Mucosa of descending colon (tissue), 3 donors: ENCODE data around the gene MANSC1. TPM values are rescaled to one million over a fixed set of nuclear protein-coding genes. Genes with fewer than 3 reads are reported as not detected.
"Not testable (repeated sequence)": the region's sequence is repeated elsewhere in the genome, so short reads cannot be mapped to it uniquely, and the experiment has no call there.

Experiments
- ATAC-seq: fragments of 200-7000 bp; cut with Tn5 transposase; one replicate; pipeline ENCODE4 v1.9.1; 2020; ENCODE audit warnings: mild to moderate bottlenecking, moderate library complexity
- DNase-seq, 3 donors: peaks; one replicate each; pipeline ENCODE4 v3.0.0-alpha.2; 2020
- H3K36me3 ChIP-seq: fragments of 200-600 bp; one replicate; pipeline ENCODE4 v1.8.0; 2021; ENCODE audit warnings: low read depth, mild to moderate bottlenecking
- H3K4me1 ChIP-seq: fragments of 200-600 bp; one replicate; pipeline ENCODE4 v1.8.0; 2021; ENCODE audit warnings: low read depth, mild to moderate bottlenecking
- H3K4me3 ChIP-seq: fragments of 200-600 bp; one replicate; pipeline ENCODE4 v1.8.0; 2021; ENCODE audit warnings: mild to moderate bottlenecking
- H3K9me3 ChIP-seq: fragments of 200-600 bp; one replicate; pipeline ENCODE4 v1.8.0; 2021; ENCODE audit warnings: mild to moderate bottlenecking
- CTCF ChIP-seq: fragments of 200-600 bp; IDR thresholded peaks from one replicate; pipeline ENCODE4 v1.8.0; 2022; ENCODE audit warnings: antibody characterized with exemption, mild to moderate bottlenecking
- intact Hi-C, 2 donors: fragments of 100-400 bp; cut with DNase I in 1 of 2; cut with micrococcal nuclease in 1 of 2; formaldehyde crosslinking; loops; one replicate each; pipeline versions ENCODE4 v1.11.0 to v1.11.1; 2022; cut with DNase I, micrococcal nuclease
- total RNA-seq, 3 donors: library from RNA; stranded (reverse); fragmentation: NEBNext Ultra II Directional in 2 of 3; extraction: Animal tissue kit (Norgen Biotek cat#: 25700) in 2 of 3; gene quantifications; one replicate each; pipeline versions ENCODE4 v1.2.1 to v1.2.4, GENCODE V29; 2021 to 2023
- donor health status: DM: no; HTN: no; CAD: no; lungs with moderate emphysema.
- donor health status: DM: no; HTN: no; CAD: no.
- donor health status: DM: no; HTN: yes; CAD: no.

MANSC1 gene
- total RNA-seq, 3 donors from 2014 or later: 34.3 to 59.1 (median 46.5) TPM

- no peak for ATAC-seq
- TF ChIP-seq CTCF: no peak
- intact Hi-C loops: no loop called here
- Histone ChIP-seq H3K36me3 (no peaks in the 10 kb centered on the region), H3K4me3 (no peak overlapping the region), H3K4me1 (peaks cover 5% of the 10 kb centered on the region), H3K9me3 (no peaks in the 10 kb centered on the region)
- no peak for DNase-seq
Observed at GRCh38 chr12:12353807-12354206, 3.8 kb upstream of the MANSC1 start.

GRCh38 chr12:12353276-12353675 lies 3.2 kb upstream of the MANSC1 start:
- intact Hi-C loops: no loop called here
- Histone ChIP-seq H3K9me3 (no peaks in the 10 kb centered on the region), H3K4me1 (no peaks in the 10 kb centered on the region), H3K4me3 (no peak overlapping the region), H3K36me3 (no peaks in the 10 kb centered on the region)
- TF ChIP-seq CTCF: no peak
- DNase-seq: no peak
- ATAC-seq: no peak

GRCh38 chr12:12351468-12352185 lies 1.6 kb upstream of the MANSC1 start:
- H3K9me3 ChIP-seq, ATAC-seq, H3K4me3 ChIP-seq, H3K36me3 ChIP-seq, H3K4me1 ChIP-seq, intact Hi-C loops, DNase-seq: not testable (repeated sequence)

GRCh38 chr12:12350868-12351463 lies 924 bp upstream of the MANSC1 start:
- DNase-seq: peak in 1 of 3 donors; percentile 42
- Histone ChIP-seq H3K9me3 (no peaks in the 10 kb centered on the region), H3K4me3 (no peak overlapping the region), H3K4me1 (no peaks in the 10 kb centered on the region), H3K36me3 (no peaks in the 10 kb centered on the region)
- intact Hi-C loops: no loop called here
- peak; percentile 84 for ATAC-seq
- no peak for TF ChIP-seq CTCF

GRCh38 chr12:12338527-12339168 lies 11.4 kb downstream of the MANSC1 start:
- Histone ChIP-seq H3K36me3 (no peaks in the 10 kb centered on the region), H3K4me3 (no peak overlapping the region), H3K4me1 (peaks cover 1% of the 10 kb centered on the region), H3K9me3 (no peaks in the 10 kb centered on the region)
- no peak for ATAC-seq
- intact Hi-C loops: no loop called here
- no peak for DNase-seq
- no peak for TF ChIP-seq CTCF

- ATAC-seq: no peak
- no peaks in the 10 kb centered on the region for H3K9me3 ChIP-seq
- no peak overlapping the region for H3K4me3 ChIP-seq
- no peak for DNase-seq
- no peaks in the 10 kb centered on the region for H3K36me3 ChIP-seq
- no peak for TF ChIP-seq CTCF
- intact Hi-C loops: no loop called here
- H3K4me1 ChIP-seq: peaks cover 18% of the 10 kb centered on the region
Observed at GRCh38 chr12:12336511-12336910, 13.5 kb downstream of the MANSC1 start.
